SU-DHL-6 (cell line): ENCODE results near the gene CTNNB1.

ENCODE experiments used
- H2AFZ ChIP-seq: fragments of 200-600 bp; sonication (generic); 2 replicates; pipeline ENCODE4 v1.6.1; 2014; ENCODE audit warnings: low read depth, mild to moderate bottlenecking, moderate library complexity, mixed read lengths, antibody characterized with exemption, low read length; ENCODE audit not compliant: severe bottlenecking
- H3F3A ChIP-seq: fragments of 200-600 bp; shearing (Covaris generic); 2 replicates; pipeline ENCODE4 v1.6.0; 2016; ENCODE audit warnings: antibody characterized with exemption, mild to moderate bottlenecking; ENCODE audit not compliant: insufficient read depth
- H3K27ac ChIP-seq: fragments of 200-600 bp; sonication (generic); 2 replicates; pipeline ENCODE4 v1.5.1; 2016; ENCODE audit warnings: low read depth, mild to moderate bottlenecking, low read length, moderate library complexity, mixed read lengths
- H3K27me3 ChIP-seq: fragments of 200-600 bp; sonication (generic), shearing (Covaris generic); 2 replicates; pipeline ENCODE4 v1.6.0; 2014; ENCODE audit warnings: mild to moderate bottlenecking, low read length
- H3K36me3 ChIP-seq: fragments of 200-600 bp; sonication (generic); 2 replicates; pipeline ENCODE4 v1.6.1; 2014; ENCODE audit warnings: mild to moderate bottlenecking, low read length, mixed read lengths
- H3K4me2 ChIP-seq: fragments of 300-600, 200-600 bp; shearing (Covaris generic), sonication (generic); 2 replicates; pipeline ENCODE4 v1.6.0; 2014; ENCODE audit warnings: low read length, low read depth, mild to moderate bottlenecking; ENCODE audit not compliant: poor library complexity, severe bottlenecking
- H3K4me3 ChIP-seq: fragments of 200-600 bp; sonication (generic); 2 replicates; pipeline ENCODE4 v1.5.1; 2014; ENCODE audit warnings: antibody characterized with exemption, low read length, mild to moderate bottlenecking, mixed read lengths; ENCODE audit not compliant: insufficient read depth, poor library complexity, severe bottlenecking
- H3K79me2 ChIP-seq: fragments of 200-600 bp; sonication (generic); 2 replicates; pipeline ENCODE4 v1.6.1; 2014; ENCODE audit warnings: mild to moderate bottlenecking, low read length, moderate library complexity; ENCODE audit not compliant: insufficient read depth
- H3K9ac ChIP-seq: fragments of 200-600 bp; sonication (generic); 2 replicates; pipeline ENCODE4 v1.7.0; 2014; ENCODE audit warnings: mild to moderate bottlenecking, low read length
- H3K9me2 ChIP-seq: fragments of 200-600 bp; sonication (generic); replicated peaks from 2 replicates; pipeline ENCODE4 v1.6.1; 2014; ENCODE audit warnings: low read length; ENCODE audit not compliant: insufficient read depth
- H3K9me3 ChIP-seq: fragments of 200-600 bp; sonication (generic); 2 replicates; pipeline ENCODE4 v1.6.1; 2014; ENCODE audit warnings: low read length, mixed read lengths; ENCODE audit not compliant: insufficient read depth
- H4K20me1 ChIP-seq: fragments of 200-600 bp; sonication (generic); 2 replicates; pipeline ENCODE4 v1.6.1; 2014; ENCODE audit warnings: low read depth, mild to moderate bottlenecking, antibody characterized with exemption, low read length, moderate library complexity, mixed read lengths
- CTCF ChIP-seq: fragments of 200-600 bp; sonication (generic); IDR thresholded peaks from one replicate; pipeline ENCODE4 v1.5.1; 2017; ENCODE audit warnings: antibody characterized with exemption, mild to moderate bottlenecking, low read length, moderate library complexity; ENCODE audit not compliant: insufficient read depth, poor library complexity, severe bottlenecking
- EZH2phosphoT487 ChIP-seq: fragments of 200-600 bp; sonication (generic), shearing (Covaris generic); conservative IDR thresholded peaks from 2 replicates; pipeline ENCODE4 v1.6.1; 2018; ENCODE audit warnings: mild to moderate bottlenecking, antibody characterized with exemption, low read length, moderate library complexity, mixed read lengths

Gene CTNNB1

GRCh38 chr3:41173926-41174885 is 25.1 kb upstream of the CTNNB1 start:
- Histone ChIP-seq H3K9me3 (no peaks in the 10 kb centered on the region), H3K36me3 (no peaks in the 10 kb centered on the region), H4K20me1 (no peaks in the 10 kb centered on the region), H3K9ac (no peak overlapping the region), H3K27me3 (no peaks in the 10 kb centered on the region), H3K4me3 (no peak overlapping the region), H3F3A (no peaks in the 10 kb centered on the region), H3K79me2 (no peaks in the 10 kb centered on the region), H3K9me2 (no peaks in the 10 kb centered on the region), H3K4me2 (no peak overlapping the region), H3K27ac (no peak overlapping the region), H2AFZ (no peak overlapping the region)
- TF ChIP-seq CTCF (no peak), EZH2phosphoT487 (no peak)

GRCh38 chr3:41175365-41175764 is 23.9 kb upstream of the CTNNB1 start:
- no peaks in the 10 kb centered on the region for H3K9me2 ChIP-seq
- TF ChIP-seq CTCF (no peak), EZH2phosphoT487 (no peak)

GRCh38 chr3:41176596-41176995 is 22.7 kb upstream of the CTNNB1 start:
- no peaks in the 10 kb centered on the region for H3F3A ChIP-seq
- H3K4me3 ChIP-seq: no peak overlapping the region
- no peaks in the 10 kb centered on the region for H3K36me3 ChIP-seq
- no peaks in the 10 kb centered on the region for H3K27me3 ChIP-seq
- no peak overlapping the region for H3K9ac ChIP-seq
- H3K9me2 ChIP-seq: no peaks in the 10 kb centered on the region
- no peaks in the 10 kb centered on the region for H3K9me3 ChIP-seq
- H3K4me2 ChIP-seq: no peak overlapping the region
- no peak overlapping the region for H3K27ac ChIP-seq
- no peaks in the 10 kb centered on the region for H3K79me2 ChIP-seq
- H2AFZ ChIP-seq: no peak overlapping the region
- no peaks in the 10 kb centered on the region for H4K20me1 ChIP-seq
- TF ChIP-seq CTCF (no peak), EZH2phosphoT487 (no peak)

More at GRCh38 chr3:41175365-41175764, 23.9 kb upstream of the CTNNB1 start:
- H3K9ac ChIP-seq: no peak overlapping the region
- H3K36me3 ChIP-seq: no peaks in the 10 kb centered on the region
- H2AFZ ChIP-seq: no peak overlapping the region
- H3K9me3 ChIP-seq: no peaks in the 10 kb centered on the region
- no peak overlapping the region for H3K4me3 ChIP-seq
- H3K79me2 ChIP-seq: no peaks in the 10 kb centered on the region
- H3K27ac ChIP-seq: no peak overlapping the region
- H3F3A ChIP-seq: no peaks in the 10 kb centered on the region
- H3K4me2 ChIP-seq: no peak overlapping the region
- H4K20me1 ChIP-seq: no peaks in the 10 kb centered on the region
- no peaks in the 10 kb centered on the region for H3K27me3 ChIP-seq
